IMR-90 (cell line): ENCODE measurements around the gene ZNF346. TPM values are rescaled to one million over a fixed set of nuclear protein-coding genes. Genes with fewer than 3 reads are reported as not detected.

Experiments used
- CHD1 ChIP-seq: IDR thresholded peaks from 2 replicates; pipeline ENCODE4 v1.6.1; 2012; ENCODE audit warnings: low read depth, low read length, improper control_type of control experiment
- FOS ChIP-seq: fragments of 150-350 bp; IDR thresholded peaks from 2 replicates; pipeline ENCODE4 v1.6.1; 2016; ENCODE audit warnings: low read depth, low read length
- MAZ ChIP-seq: IDR thresholded peaks from 2 replicates; pipeline ENCODE4 v1.6.1; 2012; ENCODE audit warnings: low read depth, mild to moderate bottlenecking, low read length, improper control_type of control experiment, moderate library complexity, borderline replicate concordance
- NFE2L2 ChIP-seq: fragments of 150-350 bp; IDR thresholded peaks from 2 replicates; pipeline ENCODE4 v1.6.1; 2016; ENCODE audit warnings: low read depth, mild to moderate bottlenecking, low read length
- RAD21 ChIP-seq: IDR thresholded peaks from 2 replicates; pipeline ENCODE4 v1.6.1; 2012; ENCODE audit warnings: low read length, improper control_type of control experiment
- RCOR1 ChIP-seq: IDR thresholded peaks from 2 replicates; pipeline ENCODE4 v1.6.1; 2012; ENCODE audit warnings: mild to moderate bottlenecking, low read length, improper control_type of control experiment; ENCODE audit not compliant: insufficient replicate concordance
- SMC3 ChIP-seq: fragments of 150-350 bp; IDR thresholded peaks from 2 replicates; pipeline ENCODE4 v1.6.1; 2016; ENCODE audit warnings: low read depth, mild to moderate bottlenecking, antibody characterized with exemption, low read length, moderate library complexity
- polyA plus RNA-seq, 3 experiments: library from polyadenylated mRNA; depleted of rRNA; stranded (reverse); fragments of >200 nt; gene quantifications; 2 replicates each; pipeline ENCODE4 v1.2.3, GENCODE V29; 2012; ENCODE audit warnings: low replicate concordance in 1 of 3
- total RNA-seq: library from RNA; depleted of rRNA; stranded (reverse); fragments of >200 nt; gene quantifications from 2 replicates; pipeline ENCODE4 v1.2.3, GENCODE V29; 2012

The ZNF346 gene
- total and polyA plus RNA-seq, 2 of the 4 experiments (the other 2 are of a cell fraction), result 15.1 to 17.0 TPM

DNA sequence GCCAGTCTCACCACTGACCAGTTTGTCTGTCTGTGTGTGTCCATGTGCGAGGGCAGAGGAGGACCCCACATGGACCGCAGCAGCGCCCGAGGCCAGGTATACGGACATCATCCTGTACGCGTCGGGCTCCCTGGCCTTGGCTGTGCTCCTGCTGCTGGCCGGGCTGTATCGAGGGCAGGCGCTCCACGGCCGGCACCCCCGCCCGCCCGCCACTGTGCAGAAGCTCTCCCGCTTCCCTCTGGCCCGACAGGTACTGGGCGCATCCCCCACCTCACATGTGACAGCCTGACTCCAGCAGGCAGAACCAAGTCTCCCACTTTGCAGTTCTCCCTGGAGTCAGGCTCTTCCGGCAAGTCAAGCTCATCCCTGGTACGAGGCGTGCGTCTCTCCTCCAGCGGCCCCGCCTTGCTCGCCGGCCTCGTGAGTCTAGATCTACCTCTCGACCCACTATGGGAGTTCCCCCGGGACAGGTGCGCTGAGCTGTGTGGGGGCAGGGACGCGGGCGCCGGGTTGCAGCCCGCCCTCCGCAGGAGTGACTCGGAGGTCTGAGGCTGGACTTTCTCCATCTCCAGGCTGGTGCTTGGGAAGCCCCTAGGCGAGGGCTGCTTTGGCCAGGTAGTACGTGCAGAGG is 70.7 kb downstream of the ZNF346 start (continued):
- TF ChIP-seq RAD21 (no peak), SMC3 (no peak), MAZ (no peak), NFE2L2 (no peak), FOS (no peak), CHD1 (no peak), RCOR1 (no peak)
